H9 (cell line): ENCODE data around the gene RFX1. TPM values are rescaled to one million over a fixed set of nuclear protein-coding genes. Genes with fewer than 3 reads are reported as not detected.

Experiments
- DNase-seq: peaks from one replicate; pipeline ENCODE4 v3.0.0-alpha.2; 2017
- H2AFZ ChIP-seq: one replicate; pipeline ENCODE4 v1.6.1; 2013; ENCODE audit warnings: mild to moderate bottlenecking, low read length, control low read depth, moderate library complexity
- H2AK5ac ChIP-seq: 2 replicates; pipeline ENCODE4 v1.6.1; 2013; ENCODE audit warnings: low read length, control low read depth, mixed read lengths; ENCODE audit not compliant: insufficient read length
- H2BK120ac ChIP-seq: one replicate; pipeline ENCODE4 v1.6.1; 2013; ENCODE audit warnings: low read depth, mild to moderate bottlenecking, low read length, control low read depth, inconsistent platforms; ENCODE audit not compliant: poor library complexity, severe bottlenecking
- H2BK12ac ChIP-seq: 2 replicates; pipeline ENCODE4 v1.6.1; 2013; ENCODE audit warnings: low read length, control low read depth, mixed read lengths, low read depth; ENCODE audit not compliant: insufficient read length
- H2BK15ac ChIP-seq: 2 replicates; pipeline ENCODE4 v1.6.1; 2013; ENCODE audit warnings: low read depth, low read length, control low read depth
- H2BK20ac ChIP-seq: one replicate; pipeline ENCODE4 v1.6.1; 2013; ENCODE audit warnings: low read depth, mild to moderate bottlenecking, low read length, control low read depth, inconsistent platforms; ENCODE audit not compliant: poor library complexity, severe bottlenecking
- H2BK5ac ChIP-seq: 2 replicates; pipeline ENCODE4 v1.6.1; 2013; ENCODE audit warnings: low read length, control low read depth, mixed read lengths; ENCODE audit not compliant: insufficient read length
- H3K14ac ChIP-seq: 2 replicates; pipeline ENCODE4 v1.6.1; 2013; ENCODE audit warnings: low read length, control low read depth; ENCODE audit not compliant: insufficient read depth
- H3K18ac ChIP-seq: 2 replicates; pipeline ENCODE4 v1.6.1; 2013; ENCODE audit warnings: low read depth, mild to moderate bottlenecking, mixed read lengths, low read length, control low read depth; ENCODE audit not compliant: insufficient read length
- H3K23ac ChIP-seq: 2 replicates; pipeline ENCODE4 v1.6.1; 2013; ENCODE audit warnings: low read length, control low read depth, mixed read lengths, low read depth; ENCODE audit not compliant: insufficient read length
- H3K23me2 ChIP-seq: 2 replicates; pipeline ENCODE4 v1.6.1; 2013; ENCODE audit warnings: low read depth, mild to moderate bottlenecking, mixed read lengths, low read length, control low read depth; ENCODE audit not compliant: insufficient read length, poor library complexity, severe bottlenecking
- H3K27ac ChIP-seq: 2 replicates; pipeline ENCODE4 v1.5.1; 2013; ENCODE audit warnings: low read length, control low read depth, mixed read lengths, low read depth; ENCODE audit not compliant: insufficient read length
- H3K27me3 ChIP-seq: 2 replicates; pipeline ENCODE4 v1.6.1; 2013; ENCODE audit warnings: low read length, control low read depth, inconsistent platforms; ENCODE audit not compliant: insufficient read depth
- H3K4ac ChIP-seq: 2 replicates; pipeline ENCODE4 v1.6.1; 2013; ENCODE audit warnings: low read depth, mild to moderate bottlenecking, control low read depth, inconsistent platforms, low read length, moderate library complexity
- H3K4me1 ChIP-seq: 2 replicates; pipeline ENCODE4 v1.6.1; 2013; ENCODE audit warnings: low read length, control low read depth, inconsistent platforms; ENCODE audit not compliant: insufficient read depth
- H3K4me2 ChIP-seq: 2 replicates; pipeline ENCODE4 v1.6.1; 2013; ENCODE audit warnings: low read length, control low read depth, mixed read lengths; ENCODE audit not compliant: insufficient read length, insufficient read depth
- H3K56ac ChIP-seq: 2 replicates; pipeline ENCODE4 v1.6.1; 2013; ENCODE audit warnings: low read depth, mild to moderate bottlenecking, mixed read lengths, low read length, control low read depth; ENCODE audit not compliant: insufficient read length
- H3K79me1 ChIP-seq: 2 replicates; pipeline ENCODE4 v1.6.1; 2013; ENCODE audit warnings: low read depth, mild to moderate bottlenecking, moderate library complexity, low read length, control low read depth, inconsistent platforms; ENCODE audit not compliant: insufficient read depth, poor library complexity, severe bottlenecking
- H3K79me2 ChIP-seq: 2 replicates; pipeline ENCODE4 v1.6.1; 2013; ENCODE audit warnings: low read length, control low read depth, inconsistent platforms; ENCODE audit not compliant: insufficient read depth
- H3K9ac ChIP-seq: 2 replicates; pipeline ENCODE4 v1.6.1; 2013; ENCODE audit warnings: low read length, control low read depth, mixed read lengths; ENCODE audit not compliant: insufficient read length; ENCODE audit errors: extremely low read depth
- H3K9me3 ChIP-seq: one replicate; pipeline ENCODE4 v1.6.1; 2013; ENCODE audit warnings: low read depth, low read length, inconsistent platforms; ENCODE audit not compliant: control insufficient read depth
- H3T11ph ChIP-seq: one replicate; pipeline ENCODE4 v1.6.1; 2013; ENCODE audit warnings: mild to moderate bottlenecking, low read length, control low read depth, inconsistent platforms
- H4K20me1 ChIP-seq: one replicate; pipeline ENCODE4 v1.6.1; 2013; ENCODE audit not compliant: control insufficient read depth, insufficient read length, insufficient read depth
- H4K5ac ChIP-seq: 2 replicates; pipeline ENCODE4 v1.6.1; 2013; ENCODE audit warnings: low read depth, mild to moderate bottlenecking, mixed read lengths, low read length, control low read depth; ENCODE audit not compliant: insufficient read length
- H4K8ac ChIP-seq: replicated peaks from 2 replicates; pipeline ENCODE4 v1.6.1; 2013; ENCODE audit warnings: low read length, control low read depth, mixed read lengths, low read depth; ENCODE audit not compliant: insufficient read length
- H4K91ac ChIP-seq: 2 replicates; pipeline ENCODE4 v1.6.1; 2013; ENCODE audit warnings: low read depth, mild to moderate bottlenecking, moderate library complexity, mixed read lengths, low read length, control low read depth; ENCODE audit not compliant: insufficient read length
- H3K27ac Mint-ChIP-seq, 3 experiments: 2 replicates in 2 of 3; 3 replicates in 1 of 3; pipeline ENCODE4 v1.8.0; 2020 to 2021; ENCODE audit warnings: mixed read lengths in 3 of 3, mild to moderate bottlenecking in 1 of 3, moderate library complexity in 1 of 3
- H3K27me3 Mint-ChIP-seq: 2 replicates; pipeline ENCODE4 v1.8.0; 2021; ENCODE audit warnings: low read depth, mild to moderate bottlenecking, moderate library complexity, mixed read lengths
- H3K36me3 Mint-ChIP-seq, 3 experiments: 2 replicates in 2 of 3; 3 replicates in 1 of 3; pipeline ENCODE4 v1.8.0; 2020 to 2021; ENCODE audit warnings: low read depth in 3 of 3, mixed read lengths in 3 of 3; ENCODE audit not compliant: insufficient read depth in 1 of 3
- H3K4me1 Mint-ChIP-seq, 2 experiments: 2 replicates each; pipeline ENCODE4 v1.8.0; 2020; ENCODE audit warnings: mixed read lengths in 2 of 2
- H3K4me3 Mint-ChIP-seq, 2 experiments: 2 replicates in 1 of 2; 3 replicates in 1 of 2; pipeline ENCODE4 v1.8.0; 2020 to 2021; ENCODE audit warnings: mild to moderate bottlenecking in 2 of 2, mixed read lengths in 2 of 2, moderate library complexity in 1 of 2
- H3K9me3 Mint-ChIP-seq, 2 experiments: 2 replicates in 1 of 2; 3 replicates in 1 of 2; pipeline ENCODE4 v1.8.0; 2020; ENCODE audit warnings: mild to moderate bottlenecking in 2 of 2, mixed read lengths in 2 of 2, moderate library complexity in 1 of 2
- WGBS: extraction: QIAGEN DNeasy Blood & Tissue Kit; methylation state at CpG from one replicate; pipeline ENCODE4 v1.1.7; 2013; ENCODE audit warnings: missing lambda C conversion rate, low lambda C conversion rate, mixed read lengths; ENCODE audit not compliant: insufficient read length; ENCODE audit errors: extremely low coverage; 5-methylcytosine and 5-hydroxymethylcytosine counted together
- total RNA-seq: library from RNA; stranded (reverse); gene quantifications from 2 replicates; pipeline ENCODE4 v1.2.1, GENCODE V29; 2021
- TF ChIP-seq, protein P1 (sequence below): fragments of 200-600 bp; sonication (generic); conservative IDR thresholded peaks from 3 replicates; pipeline ENCODE4 v1.8.0; 2021; ENCODE audit warnings: antibody characterized with exemption, mild to moderate bottlenecking

Gene RFX1
- total RNA-seq, 1 experiment from 2014 or later: 21.4 TPM

GRCh38 chr19:13976446-13976845 lies 29.7 kb downstream of the RFX1 start:
- DNase-seq: no peak
- no peak overlapping the region for H3K4me2 ChIP-seq
- TF ChIP-seq, protein P1, sequence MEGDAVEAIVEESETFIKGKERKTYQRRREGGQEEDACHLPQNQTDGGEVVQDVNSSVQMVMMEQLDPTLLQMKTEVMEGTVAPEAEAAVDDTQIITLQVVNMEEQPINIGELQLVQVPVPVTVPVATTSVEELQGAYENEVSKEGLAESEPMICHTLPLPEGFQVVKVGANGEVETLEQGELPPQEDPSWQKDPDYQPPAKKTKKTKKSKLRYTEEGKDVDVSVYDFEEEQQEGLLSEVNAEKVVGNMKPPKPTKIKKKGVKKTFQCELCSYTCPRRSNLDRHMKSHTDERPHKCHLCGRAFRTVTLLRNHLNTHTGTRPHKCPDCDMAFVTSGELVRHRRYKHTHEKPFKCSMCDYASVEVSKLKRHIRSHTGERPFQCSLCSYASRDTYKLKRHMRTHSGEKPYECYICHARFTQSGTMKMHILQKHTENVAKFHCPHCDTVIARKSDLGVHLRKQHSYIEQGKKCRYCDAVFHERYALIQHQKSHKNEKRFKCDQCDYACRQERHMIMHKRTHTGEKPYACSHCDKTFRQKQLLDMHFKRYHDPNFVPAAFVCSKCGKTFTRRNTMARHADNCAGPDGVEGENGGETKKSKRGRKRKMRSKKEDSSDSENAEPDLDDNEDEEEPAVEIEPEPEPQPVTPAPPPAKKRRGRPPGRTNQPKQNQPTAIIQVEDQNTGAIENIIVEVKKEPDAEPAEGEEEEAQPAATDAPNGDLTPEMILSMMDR: no peak
- H3K18ac ChIP-seq: no peak overlapping the region
- Mint-ChIP-seq H3K27ac (no peak overlapping the region), H3K4me1 (peaks cover 13 to 20% of the 10 kb centered on the region in 2 experiments), H3K9me3 (no peaks in the 10 kb centered on the region), H3K36me3 (peaks cover 4 to 31% (median 9%) of the 10 kb centered on the region in 3 experiments; a peak in 6 of 7 replicates), H3K27me3 (no peaks in the 10 kb centered on the region), H3K4me3 (no peak overlapping the region)
- no peak overlapping the region for H2BK15ac ChIP-seq
- no peaks in the 10 kb centered on the region for H3K79me1 ChIP-seq
- no peaks in the 10 kb centered on the region for H4K20me1 ChIP-seq
- H3K9me3 ChIP-seq: no peaks in the 10 kb centered on the region
- no peak overlapping the region for H3K4ac ChIP-seq
- H4K5ac ChIP-seq: no peak overlapping the region
- no peak overlapping the region for H4K8ac ChIP-seq
- H3K9ac ChIP-seq: no peak overlapping the region
- H3K79me2 ChIP-seq: no peaks in the 10 kb centered on the region
- no peak overlapping the region for H4K91ac ChIP-seq
- H3K27me3 ChIP-seq: no peaks in the 10 kb centered on the region
- no peak overlapping the region for H2AK5ac ChIP-seq
- no CpG with 5 or more reads among the region's 12 CpGs for WGBS
- H3K56ac ChIP-seq: no peak overlapping the region
- no peaks in the 10 kb centered on the region for H3K23me2 ChIP-seq
- H3K14ac ChIP-seq: no peak overlapping the region
- H2AFZ ChIP-seq: no peak overlapping the region
- H3K27ac ChIP-seq: no peak overlapping the region
- no peak overlapping the region for H2BK5ac ChIP-seq
- no peak overlapping the region for H3T11ph ChIP-seq
- H2BK12ac ChIP-seq: no peak overlapping the region
- no peak overlapping the region for H2BK120ac ChIP-seq
- H3K23ac ChIP-seq: no peak overlapping the region
- no peak overlapping the region for H2BK20ac ChIP-seq
- H3K4me1 ChIP-seq: no peaks in the 10 kb centered on the region
